HepG2 (cell line): ENCODE data around the gene CACNA1C. TPM values are rescaled to one million over a fixed set of nuclear protein-coding genes. Genes with fewer than 3 reads are reported as not detected.

Experiments
- ATAC-seq: fragments of 200-7000 bp; cut with Tn5 transposase; 3 replicates; pipeline ENCODE4 v1.9.1; 2020; ENCODE audit warnings: mild to moderate bottlenecking, moderate library complexity
- BruUV-seq: library from RNA; stranded (reverse); fragments of 400-500 nt; replicated peaks from 2 replicates; lab custom pipeline; 2021; lab: Mats Ljungman, UMichigan
- CTCF ChIA-PET: fragments of 300-600 bp; formaldehyde crosslinking; extraction: SDS; loops from one replicate; lab custom pipeline; 2021; ENCODE audit warnings: low total read pairs, inconsistent platforms, low intra/inter-chr PET ratio; lab: Yijun Ruan, JAX
- POLR2A ChIA-PET: fragments of 350-600 bp; sonication (Branson Sonifier 250); formaldehyde crosslinking; loops from one replicate; lab custom pipeline; 2020; ENCODE audit warnings: antibody characterized with exemption, inconsistent platforms; lab: Yijun Ruan, JAX
- DNase-seq: peaks from one replicate; pipeline ENCODE4 v3.0.0-alpha.2; 2015; ENCODE audit warnings: low spot score
- FAIRE-seq: peaks from 3 replicates; lab custom pipeline; 2011; peaks lifted over from hg19 to GRCh38; lab: Jason Lieb, UNC
- H2AFZ ChIP-seq: one replicate; pipeline ENCODE4 v1.6.1; 2011; ENCODE audit warnings: low read length, inconsistent platforms
- H3K27ac ChIP-seq: fragments of 300-600 bp; 3 replicates; pipeline ENCODE4 v1.8.0; 2011; ENCODE audit warnings: mixed run types, mild to moderate bottlenecking, mixed read lengths, low read length, inconsistent platforms; ENCODE audit not compliant: insufficient read depth; ENCODE audit errors: extremely low read length
- H3K27me3 ChIP-seq, 2 experiments: fragments of 200-600 bp in 1 of 2; 2 replicates in 1 of 2; 3 replicates in 1 of 2; pipeline versions ENCODE4 v1.6.0 to v1.8.0; 2011; ENCODE audit warnings: low read length in 2 of 2, mild to moderate bottlenecking in 2 of 2, moderate library complexity in 2 of 2, inconsistent platforms in 1 of 2; ENCODE audit not compliant: insufficient read depth in 2 of 2, control insufficient read depth in 1 of 2
- H3K36me3 ChIP-seq, 2 experiments: fragments of 200-600 bp in 1 of 2; replicated peaks in 1 of 2; 2 replicates in 1 of 2; 3 replicates in 1 of 2; pipeline versions ENCODE4 v1.5.1 to v1.8.0; 2011; ENCODE audit warnings: low read length in 2 of 2, inconsistent platforms in 1 of 2; ENCODE audit not compliant: insufficient read depth in 2 of 2, control insufficient read depth in 1 of 2
- H3K4me1 ChIP-seq: 2 replicates; pipeline ENCODE4 v1.5.1; 2012; ENCODE audit warnings: low read length, inconsistent platforms; ENCODE audit not compliant: insufficient read depth
- H3K4me2 ChIP-seq: 2 replicates; pipeline ENCODE4 v1.6.0; 2011; ENCODE audit warnings: low read depth, low read length, inconsistent platforms
- H3K4me3 ChIP-seq, 3 experiments: fragments of 200-600 bp in 1 of 3; sonication (generic), shearing (Covaris generic) in 1 of 3; replicated peaks in 1 of 3; 2 replicates each; pipeline ENCODE4 v1.5.1; 2011 to 2016; ENCODE audit warnings: low read length in 3 of 3, inconsistent platforms in 2 of 3, low read depth in 2 of 3, mild to moderate bottlenecking in 2 of 3, control low read depth in 1 of 3, mixed read lengths in 1 of 3; ENCODE audit not compliant: insufficient read depth in 1 of 3
- H3K79me2 ChIP-seq: one replicate; pipeline ENCODE4 v1.6.1; 2011; ENCODE audit warnings: low read length, inconsistent platforms; ENCODE audit not compliant: insufficient read depth
- H3K9ac ChIP-seq: 2 replicates; pipeline ENCODE4 v1.6.0; 2011; ENCODE audit warnings: mild to moderate bottlenecking, low read depth, low read length, inconsistent platforms; ENCODE audit not compliant: insufficient read depth
- H3K9me3 ChIP-seq: 2 replicates; pipeline ENCODE4 v1.5.1; 2012; ENCODE audit warnings: mild to moderate bottlenecking, low read length
- H4K20me1 ChIP-seq: 2 replicates; pipeline ENCODE4 v1.6.0; 2011; ENCODE audit warnings: inconsistent platforms, mild to moderate bottlenecking, low read length, moderate library complexity; ENCODE audit not compliant: insufficient read depth
- CTCF ChIP-seq: sonication (generic); formaldehyde crosslinking; IDR thresholded peaks from 2 replicates; pipeline ENCODE4 v1.5.0; 2020; ENCODE audit warnings: mild to moderate bottlenecking, missing genetic modification reagents, moderate library complexity
- FOXA3 ChIP-seq: IDR thresholded peaks from 2 replicates; pipeline ENCODE4 v1.6.1; 2016; ENCODE audit warnings: missing genetic modification reagents, missing compliant biosample characterization
- POGK ChIP-seq: sonication (generic); formaldehyde crosslinking; conservative IDR thresholded peaks from 2 replicates; pipeline ENCODE4 v1.8.0; 2022; ENCODE audit warnings: mild to moderate bottlenecking, moderate library complexity, missing genetic modification reagents
- SMAD1 ChIP-seq: sonication (generic); formaldehyde crosslinking; IDR thresholded peaks from 2 replicates; pipeline ENCODE4 v1.4.0; 2020; ENCODE audit warnings: missing genetic modification reagents, low read depth, mild to moderate bottlenecking, borderline replicate concordance
- SMC3 ChIP-seq: IDR thresholded peaks from 2 replicates; pipeline ENCODE4 v1.6.1; 2011; ENCODE audit warnings: low read length, improper control_type of control experiment
- STAG1 ChIP-seq: sonication (generic); formaldehyde crosslinking; IDR thresholded peaks from 2 replicates; pipeline ENCODE4 v1.4.0; 2020; ENCODE audit warnings: missing genetic modification reagents
- WGBS: methylation state at CpG from one replicate; pipeline ENCODE4 v1.1.6; 2017; ENCODE audit warnings: low lambda C conversion rate; 5-methylcytosine and 5-hydroxymethylcytosine counted together
- in situ Hi-C: cut with HindIII; loops from 2 replicates; pipeline ENCODE4 v1.10.0; 2017; ENCODE audit warnings: low pct_unique_long_range_greater_than_20kb; ENCODE audit not compliant: extremely low pct_ligation_motif_present
- intact Hi-C: fragments of 100-400 bp; cut with micrococcal nuclease; formaldehyde crosslinking; loops from one replicate; pipeline ENCODE4 v1.10.0; 2022; ENCODE audit not compliant: unreplicated experiment
- polyA plus RNA-seq, 8 experiments: library from polyadenylated mRNA; depleted of rRNA in 3 of 8; stranded (reverse) in 7 of 8; unstranded in 1 of 8; fragments of >200 nt; fragmentation: Illumina TruSeq in 4 of 8; extraction: Trizol in 4 of 8; gene quantifications; 2 replicates each; pipeline versions ENCODE4 v1.2.1 to v1.2.3, GENCODE V29; 2011 to 2016; ENCODE audit warnings: low read depth in 4 of 8, missing spikeins in 1 of 8, mixed read lengths in 1 of 8; ENCODE audit not compliant: insufficient read depth in 1 of 8
- total RNA-seq, 5 experiments: library from RNA; depleted of rRNA; stranded (reverse); fragments of >200 nt; fragmentation: Illumina TruSeq; extraction: Trizol; gene quantifications; 2 replicates each; pipeline ENCODE4 v1.2.3, GENCODE V29; 2016; ENCODE audit warnings: low read depth in 1 of 5

Gene CACNA1C
- total and polyA plus RNA-seq, 2 of the 13 experiments (the other 11 are each of a cell fraction or from before 2014, with no cell fraction given), result not detected

- BruUV-seq, result no TSS peak
- peak; percentile 56 for TF ChIP-seq STAG1 (CRISPR knock-in tag)
- no peak for TF ChIP-seq FOXA3 (CRISPR knock-in tag)
- TF ChIP-seq SMAD1, result no peak
- TF ChIP-seq SMC3, result peak; percentile 67
- peak; percentile 68 for TF ChIP-seq CTCF (CRISPR knock-in tag)
- no peak for TF ChIP-seq POGK (CRISPR knock-in tag)
- Histone ChIP-seq H3K4me1 (no peaks in the 10 kb centered on the region), H3K9me3 (no peaks in the 10 kb centered on the region), H2AFZ (no peak overlapping the region), H3K36me3 (no peaks in the 10 kb centered on the region), H3K4me2 (no peak overlapping the region), H3K9ac (no peak overlapping the region), H3K27me3 (peaks cover 4 to 32% of the 10 kb centered on the region in 2 experiments), H4K20me1 (no peaks in the 10 kb centered on the region), H3K27ac (no peak overlapping the region), H3K79me2 (no peaks in the 10 kb centered on the region), H3K4me3 (no peak overlapping the region)
- DNase-seq (peak; percentile 33), FAIRE-seq (peak; percentile 59), ATAC-seq (peak; percentile 86)
- CTCF ChIA-PET, result interaction anchor here (1.3 kb wide), 1 partner anchor 234 kb away, joined by 7 read pairs; no protein-coding TSS in a partner anchor
- intact Hi-C loops (no loop called here), in situ Hi-C loops (no loop called here)
- WGBS, result 33% methylated on average over 15 of the region's 15 CpGs
- POLR2A ChIA-PET, result no interaction called here
Observed at GRCh38 chr12:2291182-2291832, 238.5 kb downstream of the CACNA1C start.
